HCT116 (cell line): ENCODE results near the gene PCSK6. TPM values are rescaled to one million over a fixed set of nuclear protein-coding genes. Genes with fewer than 3 reads are reported as not detected.

Experiments used
- ATAC-seq: fragments of 200-7000 bp; cut with Tn5 transposase; 2 replicates; pipeline ENCODE4 v1.9.1; 2020; ENCODE audit warnings: mild to moderate bottlenecking, moderate library complexity
- BruUV-seq: library from RNA; stranded (reverse); fragments of 400-500 nt; replicated peaks from 2 replicates; lab custom pipeline; 2021; lab: Mats Ljungman, UMichigan
- CTCF ChIA-PET: fragments of 300-600 bp; sonication (Branson Sonifier 250); formaldehyde crosslinking; loops from one replicate; lab custom pipeline; 2021; ENCODE audit warnings: antibody characterized with exemption; lab: Charles Lee
- POLR2A ChIA-PET: fragments of 300-600, 350-600 bp; sonication (Branson Sonifier 250); formaldehyde crosslinking; loops from one replicate; lab custom pipeline; 2021; ENCODE audit warnings: antibody characterized with exemption; lab: Charles Lee
- RAD21 ChIA-PET, 2 experiments: fragments of 300-600 bp; sonication (Branson Sonifier 250); formaldehyde crosslinking; loops; one replicate each; lab custom pipeline; 2023; ENCODE audit warnings: low total read pairs in 2 of 2; ENCODE audit not compliant: uncharacterized antibody in 2 of 2, unreplicated experiment in 2 of 2, low non-redundant PET in 1 of 2; lab: Charles Lee
- DNase-seq: peaks from one replicate; pipeline ENCODE4 v3.0.0-alpha.2; 2010; ENCODE audit warnings: low read depth, low spot score
- H2AFZ ChIP-seq: fragments of 200-600 bp; shearing (Covaris generic), sonication (generic); 2 replicates; pipeline ENCODE4 v1.6.1; 2017; ENCODE audit warnings: low read depth, mixed run types, mixed read lengths, antibody characterized with exemption, low read length; ENCODE audit not compliant: poor library complexity, severe bottlenecking
- H3K27ac ChIP-seq: 2 replicates; pipeline ENCODE4 v1.5.1; 2012; ENCODE audit warnings: low read depth, low read length
- H3K27me3 ChIP-seq: fragments of 200-600 bp; sonication (generic); 2 replicates; pipeline ENCODE4 v1.6.1; 2016; ENCODE audit warnings: mixed run types, low read length, mixed read lengths; ENCODE audit not compliant: insufficient read depth
- H3K36me3 ChIP-seq, 2 experiments: fragments of 200-500 bp in 1 of 2; fragments of 200-600 bp in 1 of 2; sonication (Bioruptor generic) in 1 of 2; sonication (generic) in 1 of 2; 2 replicates each; pipeline versions ENCODE4 v1.5.1 to v1.6.1; 2014 to 2016; ENCODE audit warnings: low read length in 2 of 2, inconsistent platforms in 1 of 2, mixed read lengths in 1 of 2, mixed run types in 1 of 2; ENCODE audit not compliant: insufficient read depth in 2 of 2, control insufficient read depth in 1 of 2
- H3K4me1 ChIP-seq, 2 experiments: fragments of 200-600 bp in 1 of 2; sonication (generic) in 1 of 2; 2 replicates each; pipeline versions ENCODE4 v1.5.1 to v1.6.1; 2012 to 2017; ENCODE audit warnings: low read length in 2 of 2, inconsistent platforms in 1 of 2, mild to moderate bottlenecking in 1 of 2, mixed read lengths in 1 of 2, mixed run types in 1 of 2, moderate library complexity in 1 of 2; ENCODE audit not compliant: insufficient read depth in 2 of 2, control insufficient read depth in 1 of 2
- H3K4me2 ChIP-seq: fragments of 200-600 bp; sonication (generic); 2 replicates; pipeline ENCODE4 v1.6.1; 2017; ENCODE audit warnings: mixed run types, low read length, mixed read lengths
- H3K4me3 ChIP-seq, 2 experiments: fragments of 200-600 bp in 1 of 2; sonication (generic) in 1 of 2; replicated peaks in 1 of 2; 2 replicates each; pipeline ENCODE4 v1.5.1; 2011 to 2016; ENCODE audit warnings: low read length in 2 of 2, control low read depth in 1 of 2, low read depth in 1 of 2, mild to moderate bottlenecking in 1 of 2, mixed read lengths in 1 of 2, mixed run types in 1 of 2
- H3K79me2 ChIP-seq: fragments of 200-600 bp; sonication (generic); 2 replicates; pipeline ENCODE4 v1.6.1; 2017; ENCODE audit warnings: mild to moderate bottlenecking, mixed run types, low read length, moderate library complexity, mixed read lengths; ENCODE audit not compliant: insufficient read depth
- H3K9ac ChIP-seq: fragments of 200-600 bp; sonication (generic); 2 replicates; pipeline ENCODE4 v1.6.1; 2016; ENCODE audit warnings: low read length, mixed read lengths
- H3K9me2 ChIP-seq: fragments of 200-600 bp; sonication (generic), shearing (Covaris generic); 2 replicates; pipeline ENCODE4 v1.6.1; 2017; ENCODE audit warnings: mixed run types, mild to moderate bottlenecking, moderate library complexity; ENCODE audit not compliant: insufficient read depth
- H3K9me3 ChIP-seq, 2 experiments: fragments of 200-500 bp in 1 of 2; fragments of 200-600 bp in 1 of 2; sonication (Bioruptor generic) in 1 of 2; sonication (generic) in 1 of 2; 2 replicates each; pipeline ENCODE4 v1.6.1; 2014 to 2017; ENCODE audit warnings: low read length in 2 of 2, mixed read lengths in 2 of 2, inconsistent platforms in 1 of 2, low read depth in 1 of 2, mild to moderate bottlenecking in 1 of 2, mixed run types in 1 of 2, moderate library complexity in 1 of 2; ENCODE audit not compliant: control insufficient read depth in 1 of 2, insufficient read depth in 1 of 2
- H4K20me1 ChIP-seq: fragments of 200-600 bp; sonication (generic), shearing (Covaris generic); 2 replicates; pipeline ENCODE4 v1.6.1; 2017; ENCODE audit warnings: mixed run types, mild to moderate bottlenecking, moderate library complexity; ENCODE audit not compliant: insufficient read depth
- CTCF ChIP-seq, 3 experiments: fragments of 200-600 bp in 1 of 3; sonication (generic) in 1 of 3; IDR thresholded peaks in 2 of 3; conservative IDR thresholded peaks in 1 of 3; 2 replicates each; pipeline ENCODE4 v1.5.1; 2012 to 2017; ENCODE audit warnings: low read depth in 2 of 3, low read length in 2 of 3, antibody characterized with exemption in 1 of 3, borderline replicate concordance in 1 of 3, control low read depth in 1 of 3, mild to moderate bottlenecking in 1 of 3, mixed read lengths in 1 of 3, mixed run types in 1 of 3, moderate library complexity in 1 of 3; ENCODE audit not compliant: insufficient read depth in 1 of 3
- EGR1 ChIP-seq: IDR thresholded peaks from 2 replicates; pipeline ENCODE4 v1.6.1; 2012; ENCODE audit warnings: low read depth
- FOSL1 ChIP-seq: IDR thresholded peaks from 2 replicates; pipeline ENCODE4 v1.6.1; 2012; ENCODE audit warnings: low read depth
- POLR2A ChIP-seq: IDR thresholded peaks from 2 replicates; pipeline ENCODE4 v1.7.0; 2011; ENCODE audit warnings: borderline replicate concordance; ENCODE audit not compliant: insufficient read depth, insufficient read length; ENCODE audit errors: extremely low read depth
- RAD21 ChIP-seq: IDR thresholded peaks from 2 replicates; pipeline ENCODE4 v1.6.1; 2012; ENCODE audit warnings: low read depth, mild to moderate bottlenecking
- TCF7L2 ChIP-seq: IDR thresholded peaks from 2 replicates; pipeline ENCODE4 v1.7.0; 2011; ENCODE audit warnings: borderline replicate concordance, inconsistent platforms; ENCODE audit not compliant: insufficient read depth, insufficient read length; ENCODE audit errors: extremely low read depth
- YY1 ChIP-seq: IDR thresholded peaks from 2 replicates; pipeline ENCODE4 v1.6.1; 2011; ENCODE audit warnings: low read length, low read depth, moderate library complexity, mild to moderate bottlenecking; ENCODE audit not compliant: insufficient replicate concordance; ENCODE audit errors: extremely low read depth
- intact Hi-C: fragments of 100-400 bp; cut with micrococcal nuclease; formaldehyde crosslinking; loops from 2 replicates; pipeline ENCODE4 v1.10.0; 2022
- total RNA-seq: library from RNA; stranded (reverse); gene quantifications from one replicate; pipeline ENCODE4 v1.2.1, GENCODE V29; 2021; ENCODE audit not compliant: unreplicated experiment

The PCSK6 gene
- total RNA-seq, 1 experiment from 2014 or later, result 13.5 TPM

GRCh38 chr15:101425787-101426365 is 63.6 kb downstream of the PCSK6 start:
- Histone ChIP-seq H3K9me3 (no peaks in the 10 kb centered on the region), H3K36me3 (no peaks in the 10 kb centered on the region), H3K27ac (no peak overlapping the region), H3K4me1 (no peaks in the 10 kb centered on the region), H3K4me2 (no peak overlapping the region), H3K9ac (no peak overlapping the region), H3K27me3 (no peaks in the 10 kb centered on the region), H3K9me2 (no peaks in the 10 kb centered on the region), H3K79me2 (no peaks in the 10 kb centered on the region), H3K4me3 (no peak overlapping the region), H4K20me1 (no peaks in the 10 kb centered on the region), H2AFZ (no peak overlapping the region)
- ChIA-PET RAD21 (no interaction called here), POLR2A (no interaction called here), CTCF (no interaction called here)
- DNase-seq, result no peak
- intact Hi-C loops, result no loop called here
- ATAC-seq, result no peak
- no TSS peak for BruUV-seq
- TF ChIP-seq EGR1 (no peak), FOSL1 (no peak), YY1 (no peak), CTCF (IDR thresholded peaks at IDR 0.05 in 2 of 3, conservative IDR thresholded peaks at IDR 0.05 in 1 of 3; ENCODE audit: borderline replicate concordance in 1 of 3, insufficient read depth in 1 of 3, low read depth in 2 of 3, low read length in 2 of 3) (no peak)

- POLR2A ChIA-PET, result no interaction called here
- Histone ChIP-seq H3K79me2 (no peaks in the 10 kb centered on the region), H3K9ac (no peak overlapping the region), H3K27ac (no peak overlapping the region), H2AFZ (no peak overlapping the region), H3K4me1 (no peaks in the 10 kb centered on the region), H3K27me3 (no peaks in the 10 kb centered on the region), H3K36me3 (no peaks in the 10 kb centered on the region), H3K4me2 (no peak overlapping the region), H3K9me2 (no peaks in the 10 kb centered on the region), H4K20me1 (no peaks in the 10 kb centered on the region), H3K9me3 (no peaks in the 10 kb centered on the region), H3K4me3 (no peak overlapping the region)
- RAD21 ChIA-PET, result no interaction called here
- CTCF ChIA-PET, result no interaction called here
- no peak for ATAC-seq
- no peak for TF ChIP-seq YY1
- no peak for TF ChIP-seq POLR2A
- TF ChIP-seq TCF7L2, result no peak
- no peak for TF ChIP-seq RAD21
- no peak for DNase-seq
- intact Hi-C loops, result no loop called here
- BruUV-seq, result no TSS peak
Measured at GRCh38 chr15:101424984-101425383, 64.5 kb downstream of the PCSK6 start.
